ENCODE measurements around the gene CREB3L2. TPM values are rescaled to one million over a fixed set of nuclear protein-coding genes. Genes with fewer than 3 reads are reported as not detected.

Gene CREB3L2
- polyA plus RNA-seq, 1 of the 3 experiments (the other 2 are of a cell fraction) = 22.9 TPM

GRCh38 chr7:137846827-137847567 lies 154.9 kb downstream of the CREB3L2 start, which contains the start of gene DGKI:
Gene DGKI (minus strand): TSS chr7:137846974.
- peak within 1 kb of the TSS in 1 of 2 experiments; percentile 87; a peak in 2 of 4 replicates for H3K27ac ChIP-seq (ENCODE audit: low read depth in 2 of 2, low read length in 1 of 2)
- 9% methylated on average over 39 of the region's 66 CpGs for WGBS (ENCODE audit: low lambda C conversion rate)
- peaks cover 14 to 30% of the 10 kb centered on the region in 2 experiments; a peak in 3 of 4 replicates for H3K4me1 ChIP-seq (ENCODE audit: control insufficient read depth in 1 of 2, insufficient read depth in 2 of 2, low read depth in 1 of 2, low read length in 1 of 2)
- peak within 1 kb of the TSS; percentile 72 to 82 for H3K4me3 ChIP-seq (ENCODE audit: low read depth in 2 of 2, low read length in 1 of 2)
- H3K9me2 ChIP-seq = no peaks in the 10 kb centered on the region
- H2AFZ ChIP-seq (ENCODE audit: low read depth) = peak within 1 kb of the TSS; percentile 73
- H3K9me3 ChIP-seq = no peaks in the 10 kb centered on the region
- DNase-seq = peak; percentile 99
- H3K36me3 ChIP-seq (replicated peaks in 1 of 2; ENCODE audit: control insufficient read depth in 1 of 2, insufficient read depth in 2 of 2, low read length in 1 of 2) = peaks cover 3 to 6% of the 10 kb centered on the region in 2 experiments
- no peaks in the 10 kb centered on the region for H4K20me1 ChIP-seq (ENCODE audit: insufficient read depth)
- CTCF ChIA-PET = interaction anchor here (0.7 to 4.2 kb wide), 14 partner anchors 13 to 239 kb away, joined by 3 to 27 read pairs (median 3); partner anchors contain the start of gene CREB3L2
- H3K27me3 ChIP-seq (ENCODE audit: insufficient read depth) = no peaks in the 10 kb centered on the region
- peaks cover 28% of the 10 kb centered on the region for H3K79me2 ChIP-seq (ENCODE audit: insufficient read depth)
- POLR2A ChIA-PET = interaction anchor here (0.8 to 2.2 kb wide), 8 partner anchors 10 to 190 kb away, joined by 3 to 14 read pairs (median 4); partner anchors contain the start of gene CREB3L2
- peak within 1 kb of the TSS; percentile 63 for H3K9ac ChIP-seq
- H3K4me2 ChIP-seq = peak within 1 kb of the TSS; percentile 84
- peaks cover 33% of the 10 kb centered on the region for H3F3A ChIP-seq (replicated peaks; ENCODE audit: insufficient read depth)
- no peak for TF ChIP-seq NRF1 (IDR thresholded peaks at IDR 0.05; ENCODE audit: low read depth, low read length)
- peak; percentile 96 for TF ChIP-seq RCOR1 (IDR thresholded peaks at IDR 0.05; ENCODE audit: low read length)
- TF ChIP-seq ELF1 (IDR thresholded peaks at IDR 0.05) = 0 out of 2 replicates have a peak, but pooled peaks have one; percentile 21
- TF ChIP-seq USF2 (IDR thresholded peaks at IDR 0.05; ENCODE audit: borderline replicate concordance, low read depth, low read length) = no peak
- TF ChIP-seq CHD2 (IDR thresholded peaks at IDR 0.05; ENCODE audit: low read length, partially characterized antibody) = no peak
- TF ChIP-seq POLR2AphosphoS5 (IDR thresholded peaks at IDR 0.05; ENCODE audit: low read depth, low read length) = no peak; the same call in 1 of the 2 replicates
- TF ChIP-seq PBX3 (IDR thresholded peaks at IDR 0.05) = no peak
- TF ChIP-seq FOXM1 (IDR thresholded peaks at IDR 0.05; ENCODE audit: low read depth) = no peak
- peak; percentile 70; the same call in 1 of the 2 replicates for TF ChIP-seq TAF1 (IDR thresholded peaks at IDR 0.05; ENCODE audit: borderline replicate concordance, low read depth, low read length)
- no peak for TF ChIP-seq RFX5 (IDR thresholded peaks at IDR 0.05; ENCODE audit: low read length)
- no peak for TF ChIP-seq MXI1 (IDR thresholded peaks at IDR 0.05; ENCODE audit: low read depth, low read length)
- TF ChIP-seq GABPA (IDR thresholded peaks at IDR 0.05; ENCODE audit: low read depth) = no peak
- no peak for TF ChIP-seq USF1 (IDR thresholded peaks at IDR 0.05; ENCODE audit: borderline replicate concordance, low read depth)
- TF ChIP-seq MAX (IDR thresholded peaks at IDR 0.05; ENCODE audit: low read depth) = no peak; the same call in 1 of the 2 replicates
- no peak for TF ChIP-seq SMC3 (IDR thresholded peaks at IDR 0.05; ENCODE audit: low read depth, low read length)
- TF ChIP-seq YY1 (IDR thresholded peaks at IDR 0.05; ENCODE audit: low read depth) = no peak; the same call in 1 of the 2 replicates
- no peak for TF ChIP-seq CTCF (IDR thresholded peaks at IDR 0.05)
- TF ChIP-seq EP300 (IDR thresholded peaks at IDR 0.05; ENCODE audit: borderline replicate concordance in 1 of 2, low read depth in 1 of 2, low read length in 1 of 2) = 0 out of 4 replicates have a peak, but pooled peaks of 1 of the 2 experiments have one; percentile 6
- TF ChIP-seq RAD21 (IDR thresholded peaks at IDR 0.05; ENCODE audit: low read length) = peak; percentile 6; the same call in 1 of the 2 replicates
- no peak for TF ChIP-seq ZBTB33 (IDR thresholded peaks at IDR 0.05; ENCODE audit: borderline replicate concordance, low read depth)
- no peak for TF ChIP-seq GATA2 (CRISPR knock-in tag; IDR thresholded peaks at IDR 0.05)
- TF ChIP-seq NFIC (IDR thresholded peaks at IDR 0.05; ENCODE audit: borderline replicate concordance) = no peak
- TF ChIP-seq FOXJ3 (CRISPR knock-in tag; IDR thresholded peaks at IDR 0.05) = peak; percentile 53; the same call in 1 of the 2 replicates
- TF ChIP-seq TCF12 (IDR thresholded peaks at IDR 0.05) = no peak
- no peak for TF ChIP-seq JUND (IDR thresholded peaks at IDR 0.05)
- TF ChIP-seq IRF3 (IDR thresholded peaks at IDR 0.05; ENCODE audit: low read depth, low read length) = no peak

Measured in SK-N-SH (cell line).